GM19468 (cell line): Measurements from ENCODE around the gene PLXNB1.
"Not testable (repeated sequence)": the region's sequence is repeated elsewhere in the genome, so short reads cannot be mapped to it uniquely, and the experiment has no call there.

Source experiments
- ATAC-seq: cut with Tn5 transposase; IDR thresholded peaks from one replicate; pipeline ENCODE4 v1.9.1; 2021; ENCODE audit warnings: mild to moderate bottlenecking, moderate library complexity, moderate number of reproducible peaks; ENCODE audit not compliant: unreplicated experiment; ENCODE audit errors: extremely low read depth

PLXNB1 gene

GRCh38 chr3:48409291-48410201, 20.3 kb downstream of the PLXNB1 start:
- no peak for ATAC-seq

DNA sequence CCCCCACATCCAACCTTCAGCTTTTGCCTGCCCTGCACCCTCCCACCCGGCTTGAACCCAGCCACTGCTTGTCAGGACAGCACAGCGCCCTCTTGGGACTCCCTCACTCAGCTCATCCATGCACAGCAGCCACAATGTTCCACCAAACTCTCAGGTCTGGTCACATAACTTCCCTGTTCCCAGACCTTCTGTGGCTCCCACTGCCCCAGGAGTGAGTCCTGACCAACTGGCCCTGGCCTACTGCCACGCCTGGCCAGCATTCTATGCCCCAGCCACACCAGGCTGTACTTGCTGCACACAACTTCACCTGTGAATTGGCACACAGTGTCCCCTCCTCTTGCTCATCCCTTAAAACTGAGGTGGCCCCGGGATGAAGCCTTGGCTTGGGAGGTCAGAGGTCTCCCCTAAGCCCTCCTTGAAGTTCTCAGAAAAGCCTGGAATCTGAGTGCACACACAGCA, 21.0 kb downstream of the PLXNB1 start:
- ATAC-seq = no peak

GRCh38 chr3:48407542-48408099, 22.3 kb downstream of the PLXNB1 start:
- ATAC-seq = no peak

DNA sequence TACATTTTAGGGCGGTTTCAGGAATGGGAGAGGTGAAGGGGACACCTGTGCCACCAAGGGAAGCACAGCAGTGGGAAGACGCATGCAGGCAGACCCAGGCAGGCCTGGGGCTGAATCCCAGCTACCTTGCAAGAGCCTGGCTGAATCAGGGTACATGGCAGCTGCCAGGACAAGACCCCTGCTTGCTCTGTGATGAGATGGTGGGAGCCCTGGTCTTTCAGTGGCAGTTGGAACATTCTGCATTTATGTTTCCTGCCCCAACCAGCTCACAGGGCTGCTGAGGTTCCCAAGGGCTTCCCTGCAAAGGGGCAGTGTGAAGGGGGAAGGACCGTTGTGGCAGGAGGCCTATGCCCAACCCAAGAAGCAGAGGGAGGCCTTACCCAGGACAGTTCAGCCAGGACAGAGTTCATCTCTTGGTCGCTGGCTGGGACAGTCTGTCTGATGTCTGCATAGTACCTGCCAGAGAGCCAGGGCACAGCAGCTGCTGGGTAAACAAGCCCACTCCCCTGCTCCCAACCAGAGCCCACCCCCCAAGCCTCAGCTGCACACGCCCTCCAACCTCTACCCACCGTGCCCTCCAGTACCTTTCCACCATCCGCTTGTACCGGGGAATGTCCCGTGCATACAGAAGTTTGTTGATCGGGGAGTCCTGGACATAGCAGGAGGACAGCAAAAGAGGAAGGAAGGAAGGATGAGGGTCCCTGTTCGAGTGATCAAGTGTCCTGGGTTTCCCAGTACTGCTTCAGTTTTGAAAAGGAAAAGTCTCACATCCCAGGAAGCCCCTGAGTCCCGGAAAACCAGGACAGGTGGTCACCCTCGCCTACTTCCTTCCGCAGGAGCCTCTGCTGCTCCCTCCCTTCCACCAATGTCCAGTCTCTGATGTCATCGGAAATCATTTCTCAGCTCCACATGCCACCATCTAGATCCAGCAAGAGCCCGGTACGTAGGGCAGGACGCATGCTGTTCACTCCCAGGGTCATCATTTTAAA, 23.1 kb downstream of the PLXNB1 start:
- no peak for ATAC-seq

DNA sequence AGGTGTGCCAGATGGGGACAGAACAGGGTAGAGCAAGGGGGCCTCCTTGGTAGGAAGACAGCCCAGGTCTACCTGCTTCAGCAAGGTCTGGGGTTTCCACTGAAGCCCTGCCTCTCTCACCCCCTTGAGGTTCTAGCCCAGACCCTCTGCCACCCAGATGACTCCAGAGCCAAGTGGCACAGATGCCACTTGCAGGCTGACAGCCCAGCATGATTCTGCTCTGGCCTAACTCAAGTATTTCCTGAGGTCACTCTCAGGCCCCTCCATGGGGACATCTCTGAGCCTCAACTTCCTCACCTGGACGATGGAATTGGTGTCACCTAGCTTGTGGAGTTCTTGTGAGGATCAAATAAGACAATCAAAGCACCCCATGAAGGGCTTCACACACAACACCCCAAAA, 23.9 kb downstream of the PLXNB1 start:
- ATAC-seq = no peak

DNA sequence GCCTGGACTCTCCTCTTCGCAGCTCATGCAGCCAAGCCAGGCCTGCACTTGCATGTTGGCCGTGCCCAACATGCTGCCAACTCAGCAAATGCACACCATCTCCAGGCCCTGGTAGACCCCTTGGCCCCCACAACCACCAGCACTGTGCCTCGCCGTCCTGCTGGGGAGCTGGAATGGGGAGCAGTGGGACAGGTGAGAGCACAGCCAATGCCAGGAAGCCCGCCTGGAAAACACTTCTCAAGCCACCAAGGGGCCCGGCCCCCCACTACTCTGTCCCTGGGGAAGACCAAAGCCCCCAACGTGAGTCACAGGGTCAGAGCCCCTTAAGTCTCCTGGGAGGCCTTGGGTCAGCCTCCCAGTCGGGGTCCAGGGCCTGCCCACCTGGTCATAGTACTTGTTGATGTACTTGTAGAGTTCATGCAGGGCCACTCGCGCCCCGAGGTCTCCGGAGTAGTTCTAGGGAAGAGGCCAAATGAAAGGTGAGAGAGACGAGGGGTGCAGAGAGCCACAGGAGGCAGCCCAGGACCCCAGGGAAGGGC, 24.5 kb downstream of the PLXNB1 start:
- no peak for ATAC-seq

GRCh38 chr3:48404440-48405342, 25.2 kb downstream of the PLXNB1 start:
- no peak for ATAC-seq

- ATAC-seq = no peak
Observed at GRCh38 chr3:48403533-48404439, 26.1 kb downstream of the PLXNB1 start.

DNA sequence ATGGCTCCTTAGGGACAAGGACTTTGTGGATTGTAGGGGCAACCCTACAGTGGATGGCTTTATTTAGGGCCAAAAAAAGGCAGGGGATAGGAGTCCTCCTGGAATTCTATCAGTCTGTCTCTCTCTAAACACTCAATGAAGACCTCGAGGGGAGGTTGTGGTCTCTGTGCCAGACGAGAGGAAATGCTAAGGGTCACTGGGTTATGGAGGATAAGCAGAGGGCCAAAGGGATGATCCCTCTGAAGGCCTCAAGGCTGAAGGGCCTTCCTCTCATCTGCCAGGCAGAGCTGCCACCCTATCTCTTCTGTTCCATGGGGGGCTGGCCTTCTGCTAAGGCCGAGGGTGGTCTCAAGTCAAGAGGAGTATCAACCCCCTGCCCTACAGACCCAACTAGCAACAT, 27.0 kb downstream of the PLXNB1 start:
- ATAC-seq = no peak

GRCh38 chr3:48402281-48402732, 27.6 kb downstream of the PLXNB1 start:
- no peak for ATAC-seq

- not testable (repeated sequence) for ATAC-seq
Observed at GRCh38 chr3:48401434-48401901, 28.4 kb downstream of the PLXNB1 start.

DNA sequence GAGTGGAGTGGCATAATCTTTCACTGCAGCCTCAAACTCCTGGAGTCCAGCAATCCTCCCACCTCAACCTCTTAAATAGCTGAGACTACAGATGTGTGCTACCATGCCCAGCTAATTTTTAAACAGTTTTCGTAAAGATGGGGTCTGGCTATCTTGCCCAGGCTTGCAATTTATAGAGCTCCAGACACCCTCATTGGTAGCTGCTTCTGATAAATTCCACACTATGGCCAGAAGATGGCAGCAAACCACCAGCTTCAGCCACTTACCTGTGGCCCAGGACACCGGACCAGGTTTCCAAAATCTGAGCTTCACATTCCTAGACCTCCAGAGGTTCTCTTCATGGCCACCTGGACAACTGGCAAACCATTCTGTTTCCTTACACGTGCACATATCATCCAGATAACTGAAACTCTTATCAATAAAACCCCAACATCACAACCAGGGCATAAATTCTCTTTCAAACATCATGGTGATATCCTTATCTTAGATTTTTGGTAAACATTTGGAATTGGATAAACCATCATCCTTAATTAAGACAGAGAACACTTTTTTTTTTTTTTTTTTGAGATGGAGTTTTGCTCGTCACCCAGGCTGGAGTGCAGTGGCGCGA, 29.0 kb downstream of the PLXNB1 start:
- no peak for ATAC-seq

GRCh38 chr3:48399387-48400172, 30.3 kb downstream of the PLXNB1 start:
- ATAC-seq = no peak

DNA sequence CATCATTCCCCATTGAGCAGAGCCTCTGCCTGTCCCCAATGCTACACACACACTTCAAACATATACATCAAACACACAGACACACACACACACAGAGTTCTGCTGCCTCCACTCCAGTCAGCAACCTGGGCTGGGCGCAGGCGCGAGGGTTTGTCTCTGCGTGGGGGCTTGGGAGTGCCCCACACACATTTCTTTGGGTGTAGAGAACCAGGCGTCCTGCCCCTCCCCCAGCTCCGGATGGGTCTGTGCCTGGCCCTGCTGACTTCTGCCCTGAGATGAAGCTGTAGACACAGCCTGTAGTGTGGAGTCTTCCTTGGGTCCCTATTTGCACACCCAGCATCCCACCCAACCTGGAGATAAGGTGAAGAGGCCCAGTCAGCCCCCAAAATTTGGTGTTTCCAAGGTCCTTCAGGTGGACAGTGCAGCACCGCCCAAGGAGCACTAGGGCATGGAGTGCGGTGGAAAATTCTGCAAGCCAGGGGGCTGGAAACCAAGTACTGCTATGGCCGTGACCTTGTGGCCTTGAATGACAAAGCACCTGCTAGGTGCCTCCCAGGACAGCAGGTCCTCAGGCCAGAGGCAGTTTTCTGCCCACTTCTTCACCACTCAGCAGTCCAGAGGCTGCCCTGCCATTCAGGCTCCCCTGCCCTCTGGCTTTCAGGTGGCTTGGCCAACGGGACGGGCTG, 31.0 kb downstream of the PLXNB1 start:
- no peak for ATAC-seq

DNA sequence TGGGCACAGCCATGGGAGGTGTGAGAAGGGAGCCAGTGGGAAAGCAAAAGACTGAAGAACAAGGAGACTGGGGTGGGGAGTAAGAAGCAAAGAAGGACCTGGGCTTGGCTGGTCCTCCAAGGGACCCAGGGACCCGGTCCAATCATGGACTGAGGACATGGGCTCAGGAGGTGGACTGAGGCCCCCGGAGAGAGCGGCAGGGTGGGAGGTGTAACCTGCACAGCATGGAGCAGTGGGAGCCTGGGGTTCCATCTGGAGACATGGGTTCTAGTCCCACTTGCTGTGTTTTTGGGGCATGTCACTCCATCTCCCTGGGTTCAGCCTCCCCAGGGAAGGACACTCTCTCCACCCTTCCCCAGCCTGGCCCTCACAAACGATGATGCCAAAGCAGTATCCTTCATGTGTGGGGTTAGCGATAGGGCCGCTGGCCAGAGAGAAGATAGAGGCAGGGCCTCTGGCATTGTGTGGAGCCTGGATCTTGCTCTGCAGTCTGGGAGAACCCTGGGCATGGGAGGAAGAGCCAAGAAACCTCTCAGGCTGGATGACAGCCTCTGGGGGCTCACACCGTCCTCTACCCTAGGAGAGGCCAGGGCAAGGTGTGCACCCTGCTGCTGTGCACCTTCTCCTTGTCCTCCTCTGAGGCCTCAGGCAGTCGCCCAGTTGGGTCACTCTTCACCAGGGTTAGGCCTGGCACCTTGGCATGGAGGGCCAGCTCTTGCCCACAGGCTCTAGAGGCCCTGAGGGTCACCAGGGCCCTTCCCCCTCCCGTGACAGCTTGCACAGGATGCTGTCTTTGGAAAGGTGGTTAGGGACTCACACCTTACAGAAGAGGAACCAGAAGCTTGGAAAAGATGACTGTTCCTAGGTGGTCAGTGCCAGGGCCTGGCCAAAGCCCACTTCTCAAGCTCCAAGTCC, 31.9 kb downstream of the PLXNB1 start:
- no peak for ATAC-seq
